DMS 273 (cell line): ENCODE results near the gene SARDH.

Experiments
- DNase-seq: peaks from one replicate; lab custom pipeline; 2025; ENCODE audit not compliant: unreplicated experiment; lab: John Stamatoyannopoulos, UW

SARDH gene

GRCh38 chr9:133703591-133704399 is 34.4 kb downstream of the SARDH start:
- DNase-seq, result no peak

GRCh38 chr9:133702798-133703590 is 35.2 kb downstream of the SARDH start:
- DNase-seq, result no peak

GRCh38 chr9:133701981-133702797 is 36.0 kb downstream of the SARDH start:
- no peak for DNase-seq

GRCh38 chr9:133701321-133701980 is 36.7 kb downstream of the SARDH start:
- no peak for DNase-seq

- DNase-seq, result peak; percentile 60
Measured at GRCh38 chr9:133700819-133701320, 37.3 kb downstream of the SARDH start.

GRCh38 chr9:133699546-133699945 is 38.6 kb downstream of the SARDH start:
- DNase-seq, result no peak

GRCh38 chr9:133696071-133696472 is 42.1 kb downstream of the SARDH start:
- no peak for DNase-seq

- DNase-seq, result peak; percentile 79
Measured at GRCh38 chr9:133694686-133695085, 43.5 kb downstream of the SARDH start.

GRCh38 chr9:133693703-133694529 is 44.2 kb downstream of the SARDH start:
- DNase-seq, result no peak

- DNase-seq, result no peak
Measured at GRCh38 chr9:133693116-133693515, 45.0 kb downstream of the SARDH start.

- DNase-seq, result no peak
Measured at GRCh38 chr9:133692364-133692985, 45.7 kb downstream of the SARDH start.

- peak; percentile 37 for DNase-seq
Measured at GRCh38 chr9:133691626-133692363, 46.4 kb downstream of the SARDH start.

- DNase-seq, result no peak
Measured at GRCh38 chr9:133691191-133691590, 47.0 kb downstream of the SARDH start.

- DNase-seq, result no peak
Measured at GRCh38 chr9:133690081-133690561, 48.0 kb downstream of the SARDH start.

GRCh38 chr9:133689151-133689763 is 48.9 kb downstream of the SARDH start:
- DNase-seq, result no peak

GRCh38 chr9:133687856-133688761 is 50.0 kb downstream of the SARDH start:
- DNase-seq, result no peak
